GM18519 (cell line): Measurements from ENCODE around the gene NUPR1.
"Not testable (repeated sequence)": the region's sequence is repeated elsewhere in the genome, so short reads cannot be mapped to it uniquely, and the experiment has no call there.

Experiments
- ATAC-seq: cut with Tn5 transposase; IDR thresholded peaks from one replicate; pipeline ENCODE4 v1.9.1; 2021; ENCODE audit warnings: mild to moderate bottlenecking, moderate library complexity; ENCODE audit not compliant: unreplicated experiment, low FRiP score

Gene NUPR1

DNA sequence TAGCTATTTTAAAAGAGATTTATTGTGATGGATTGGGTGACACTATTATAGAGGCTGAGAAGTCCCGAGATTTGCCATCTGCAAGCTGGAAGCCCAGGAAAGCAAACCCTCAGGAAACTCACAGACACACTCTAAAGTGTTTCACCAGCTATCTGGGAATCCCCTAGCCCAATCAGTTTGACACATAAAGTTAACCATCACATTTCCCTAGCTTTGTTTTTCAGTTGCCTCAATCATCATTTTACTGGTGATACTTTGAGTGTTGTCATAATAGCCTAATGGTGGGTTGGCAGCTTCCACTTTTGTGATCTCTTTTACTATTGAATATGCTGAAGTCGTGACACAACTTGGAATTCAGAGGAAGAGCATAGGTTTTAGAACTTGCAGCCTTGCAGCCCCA, 16.8 kb upstream of the NUPR1 start:
- no peak for ATAC-seq

DNA sequence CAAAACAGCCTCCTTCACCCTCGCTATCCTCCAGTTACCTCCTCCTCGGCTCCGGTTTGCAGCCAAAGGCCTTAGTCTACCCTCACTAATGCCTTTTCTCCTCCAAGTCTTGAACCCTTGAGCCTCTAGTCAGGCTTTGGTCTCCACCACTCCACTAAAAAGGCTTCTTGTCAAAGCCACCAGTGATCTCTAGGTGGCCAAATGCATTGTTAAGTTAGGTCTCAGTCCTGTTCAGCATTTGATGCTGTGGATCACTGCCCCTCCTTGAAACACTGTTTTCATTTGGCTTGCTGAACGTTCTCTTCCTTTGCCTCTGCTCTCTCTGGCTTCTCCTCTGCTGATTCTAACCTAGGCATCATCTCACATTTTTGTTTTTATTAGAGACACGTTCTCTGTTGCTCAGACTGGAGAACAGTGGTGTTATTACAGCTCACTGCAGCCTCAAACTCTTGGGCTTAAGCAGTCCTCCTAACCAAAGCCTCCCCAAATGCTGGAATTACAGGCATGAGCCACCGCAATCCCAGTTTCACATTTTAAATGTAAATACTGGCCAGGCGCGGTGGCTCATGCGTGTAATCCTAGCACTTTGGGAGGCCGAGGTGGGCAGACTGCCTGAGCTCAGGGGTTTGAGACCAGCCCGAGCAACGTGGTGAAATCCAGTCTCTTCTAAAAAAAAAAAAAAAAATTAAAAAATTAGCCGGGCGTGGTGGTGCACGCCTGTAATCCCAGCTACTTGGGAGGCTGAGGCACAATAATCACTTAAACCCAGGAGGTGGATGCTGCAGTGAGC, 16.1 kb upstream of the NUPR1 start:
- ATAC-seq, result no peak

DNA sequence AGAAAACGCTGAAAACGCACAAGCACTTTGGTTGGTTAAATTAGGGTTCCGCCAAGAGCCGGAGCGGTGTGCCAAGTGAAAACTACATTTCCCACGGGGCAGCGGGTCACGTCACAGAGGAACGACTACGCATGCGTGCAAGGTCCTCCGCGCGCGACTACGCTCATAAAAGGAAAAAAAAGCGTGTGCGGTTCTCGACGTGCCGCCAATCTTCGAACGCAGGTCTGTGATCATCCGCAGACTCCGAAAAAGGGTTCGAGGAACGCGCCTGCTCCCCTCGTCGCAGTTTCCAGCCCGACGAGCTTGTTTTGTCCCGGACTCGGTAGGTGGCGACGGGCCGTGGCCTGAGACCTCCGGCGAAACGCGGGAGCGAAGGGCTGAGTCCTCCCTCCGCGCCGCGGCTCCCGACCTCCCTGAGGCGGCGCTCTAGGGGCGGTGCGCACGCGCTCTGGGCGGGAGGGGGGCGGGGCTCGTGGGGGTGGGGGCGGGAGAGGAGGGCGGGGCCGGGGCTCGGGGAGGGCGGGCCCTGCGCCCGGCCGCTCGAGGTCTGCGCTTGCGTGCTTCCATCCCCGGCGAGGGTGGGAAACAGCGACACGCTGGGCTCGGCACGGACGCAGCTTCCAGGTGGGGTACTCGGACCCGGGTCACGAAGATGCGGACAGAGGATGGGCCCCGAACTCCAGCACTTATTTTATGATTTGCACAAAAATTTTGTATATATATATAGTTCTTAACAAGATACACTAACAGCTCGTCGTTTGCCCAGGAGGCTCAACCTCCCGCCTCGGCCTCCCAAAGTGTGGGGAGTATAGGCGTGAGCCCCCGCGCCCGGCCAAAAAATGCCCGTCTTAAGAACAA, 15.2 kb upstream of the NUPR1 start, which contains the start of gene SGF29:
TSS of gene SGF29 (plus strand) at position 145 of the 858 bp plus-strand sequence. CDS start 27,150 bp downstream, outside the sequence.
- ATAC-seq, result peak; percentile 43

DNA sequence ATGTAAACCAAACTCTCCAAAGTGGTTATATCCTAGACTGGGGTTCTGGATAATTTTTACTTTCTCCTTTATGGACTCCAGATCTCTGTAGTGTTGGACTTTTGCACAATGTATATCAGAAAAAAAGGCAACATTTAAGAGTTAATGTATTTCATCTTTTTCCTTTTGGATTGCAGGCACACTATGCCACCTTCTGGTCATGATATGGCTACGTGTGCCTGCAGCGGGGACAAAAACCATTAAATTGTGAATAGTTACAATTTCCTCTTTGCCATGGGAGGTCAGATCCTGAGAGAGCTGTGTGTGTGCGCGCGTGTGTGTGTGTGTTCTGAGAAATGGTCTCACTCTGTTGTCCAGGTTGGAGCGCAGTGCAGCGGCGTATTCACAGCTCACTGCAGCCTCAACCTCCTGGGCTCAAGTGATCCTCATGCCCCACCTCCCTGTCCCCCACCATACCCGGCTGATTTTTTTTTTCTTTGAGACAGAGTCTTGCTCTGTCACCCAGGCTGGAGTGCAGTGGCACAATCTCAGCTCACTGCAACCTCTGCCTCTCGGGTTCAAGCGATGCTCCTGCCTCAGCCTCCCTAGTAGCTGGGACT, 10.6 kb upstream of the NUPR1 start:
- ATAC-seq, result no peak

DNA sequence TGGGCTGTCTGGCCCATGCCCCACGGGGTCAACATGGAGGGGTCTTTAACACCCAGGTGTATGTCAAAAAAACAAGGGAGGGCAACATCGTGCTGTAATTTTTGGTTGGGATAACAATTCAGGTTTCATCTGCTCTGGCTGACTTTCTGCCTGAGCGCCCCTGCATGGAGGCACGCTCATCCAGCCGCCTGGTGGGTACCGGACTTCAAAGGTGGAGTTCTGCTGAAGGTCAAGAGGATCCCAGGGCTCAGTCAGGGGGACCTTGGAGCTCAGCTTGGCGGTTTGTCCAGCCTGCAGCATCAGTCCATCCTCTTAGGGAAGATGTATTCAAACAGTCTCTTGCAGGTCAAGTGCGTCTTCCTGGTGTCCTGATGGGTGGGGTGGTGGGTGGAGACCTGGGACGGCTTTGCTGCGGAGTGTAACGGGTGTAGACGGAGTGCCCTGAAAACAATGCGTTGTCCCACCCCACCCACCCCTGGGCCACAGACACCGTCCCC, 9.6 kb upstream of the NUPR1 start:
- ATAC-seq, result no peak

DNA sequence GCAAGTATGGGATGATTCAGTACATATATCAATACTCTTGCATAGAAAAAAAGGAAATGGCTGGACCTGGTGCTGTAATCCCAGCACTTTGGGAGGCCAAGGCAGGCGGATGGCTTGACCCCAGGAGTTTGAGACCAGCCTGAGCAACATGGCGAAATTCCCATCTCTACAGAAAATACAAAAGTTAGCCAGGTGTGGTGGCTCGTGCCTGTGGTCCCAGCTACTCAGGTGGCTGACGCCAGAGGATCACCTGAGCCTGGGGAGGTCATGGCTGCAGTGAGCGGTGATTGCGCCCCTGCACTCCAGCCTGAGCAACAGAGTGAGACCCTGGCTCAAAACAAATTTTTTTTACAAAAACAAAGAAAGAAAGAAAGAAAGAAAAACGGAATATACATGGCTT, 7.9 kb upstream of the NUPR1 start:
- ATAC-seq, result no peak

DNA sequence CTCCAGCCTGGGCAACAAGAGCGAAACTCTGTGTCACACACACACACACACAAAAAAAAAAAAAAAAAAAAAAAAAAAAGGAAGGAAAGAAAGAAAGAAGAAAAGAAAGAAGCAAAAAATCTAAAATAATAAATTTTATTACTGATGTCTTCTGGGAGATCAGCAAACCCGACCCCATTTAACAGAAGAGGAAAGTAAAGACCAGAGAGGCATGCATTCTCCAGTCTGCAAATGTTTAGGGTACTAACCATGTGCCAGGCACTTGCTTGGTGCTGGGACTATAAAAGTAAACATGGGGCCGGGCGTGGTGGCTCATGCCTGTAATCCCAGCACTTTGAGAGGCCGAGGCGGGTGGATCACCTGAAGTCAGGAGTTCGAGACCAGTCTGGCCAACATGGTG, 7.2 kb upstream of the NUPR1 start:
- not testable (repeated sequence) for ATAC-seq

DNA sequence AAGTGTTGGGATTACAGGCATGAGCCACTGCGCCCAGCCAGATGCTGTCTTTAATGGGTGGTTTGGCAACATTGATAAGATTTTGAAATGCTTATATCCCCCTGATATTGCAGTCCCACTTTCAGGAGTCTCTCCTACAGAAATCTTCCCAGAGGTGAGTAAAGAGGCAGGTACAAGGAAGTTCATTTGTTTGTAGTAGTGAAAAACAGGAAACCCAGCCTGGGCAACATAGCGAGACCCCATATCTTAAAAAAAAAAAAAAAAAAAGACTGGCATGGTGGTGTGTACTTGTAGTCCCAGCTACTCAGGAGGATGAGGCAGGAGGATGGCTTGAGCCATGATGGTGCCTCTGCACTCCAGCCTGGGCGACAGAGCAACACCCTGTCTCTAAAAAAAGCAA, 6.2 kb upstream of the NUPR1 start:
- no peak for ATAC-seq

DNA sequence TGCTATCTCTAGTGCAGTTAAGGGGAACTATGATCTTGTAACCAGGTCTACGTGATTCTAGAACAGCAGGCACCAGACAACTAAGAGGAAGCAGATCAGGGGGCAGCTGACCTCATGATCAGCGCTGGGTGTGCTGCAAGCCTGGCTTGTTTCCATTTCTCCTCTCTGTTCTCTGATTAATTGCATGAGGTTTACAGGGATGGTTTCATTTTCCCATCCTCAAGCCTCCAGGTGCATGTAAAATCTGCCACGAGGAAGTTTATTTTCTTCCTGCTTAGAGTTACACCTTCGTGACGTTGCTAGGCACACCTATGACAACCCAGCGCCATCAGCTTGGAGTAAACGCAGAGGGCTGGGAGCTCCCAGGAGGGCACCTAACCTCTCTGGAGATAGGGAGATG, 4.3 kb upstream of the NUPR1 start:
- no peak for ATAC-seq

DNA sequence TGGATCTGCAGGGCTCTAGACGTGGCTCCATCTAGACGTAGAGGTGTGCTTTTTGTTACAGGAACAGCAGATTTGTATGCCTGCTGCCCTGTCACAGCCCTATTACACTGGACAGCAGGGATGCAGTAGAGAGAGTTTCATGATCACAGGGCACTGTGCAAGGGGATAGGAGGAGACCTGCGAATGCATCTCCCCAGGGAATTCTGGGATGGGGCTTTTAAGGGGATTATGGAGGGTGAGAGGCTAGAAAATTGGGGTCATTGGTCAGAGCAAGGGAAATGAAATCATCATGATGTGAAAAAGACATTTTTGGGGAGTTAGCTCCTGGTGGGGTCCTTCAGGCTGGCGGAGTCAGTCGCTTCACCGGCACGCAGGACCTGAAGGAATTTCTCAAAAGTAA, 3.9 kb upstream of the NUPR1 start:
- no peak for ATAC-seq

DNA sequence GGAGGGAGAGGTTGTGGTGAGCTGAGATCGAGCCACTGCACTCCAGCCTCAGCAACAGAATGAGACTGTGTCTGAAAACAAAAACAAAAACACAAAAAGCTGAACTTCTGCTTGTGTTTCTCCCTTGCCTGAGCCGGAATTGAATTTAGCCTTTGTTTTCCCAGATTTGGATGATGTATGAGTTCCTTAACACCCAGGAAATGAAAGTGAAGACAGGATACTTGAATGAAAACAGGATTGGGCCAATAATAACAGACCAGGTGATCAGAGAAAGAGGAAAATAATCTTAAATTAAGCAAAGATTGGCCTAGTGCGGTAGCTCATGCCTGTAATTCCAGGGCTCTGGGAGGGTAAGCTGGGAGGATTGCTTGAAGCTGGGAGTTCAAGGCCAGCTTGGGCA, 1.6 kb upstream of the NUPR1 start:
- ATAC-seq, result no peak

DNA sequence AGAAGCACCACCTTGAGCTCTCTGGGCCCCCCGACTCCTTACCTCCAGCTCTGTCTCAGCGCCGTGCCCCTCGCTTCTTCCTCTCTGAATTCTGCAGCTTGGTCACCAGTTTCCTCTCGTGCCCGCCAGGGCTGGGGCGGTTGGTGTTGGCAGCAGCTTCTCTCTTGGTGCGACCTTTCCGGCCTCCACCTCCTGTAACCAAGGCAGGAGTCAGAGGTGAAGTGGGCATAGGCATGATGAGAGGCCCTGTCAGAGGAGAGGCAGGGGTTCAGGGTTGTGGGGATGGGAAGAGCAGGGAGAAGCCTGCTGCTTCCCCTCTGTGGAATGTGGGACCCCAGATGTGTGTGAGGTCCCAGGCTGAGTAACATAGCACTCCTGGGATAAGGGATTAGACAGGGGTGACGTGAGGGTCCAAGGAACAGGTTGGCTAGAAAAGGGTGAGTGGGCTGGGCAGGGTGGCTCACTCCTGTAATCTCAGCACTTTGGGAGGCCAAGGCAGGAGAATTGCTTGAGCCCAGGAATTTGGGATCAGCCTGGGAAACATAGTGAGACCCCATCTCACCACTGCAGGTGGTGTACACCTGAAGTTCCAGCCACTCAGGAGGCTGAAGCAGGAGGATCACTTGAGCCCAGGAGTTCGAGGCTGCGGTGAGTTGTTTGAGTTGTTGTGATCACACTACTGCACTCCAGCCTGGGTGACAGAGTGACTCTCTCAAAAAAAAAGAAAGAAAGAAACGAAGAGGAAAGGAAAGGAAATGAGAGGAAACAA, 626 bp downstream of the NUPR1 start:
- no peak for ATAC-seq

DNA sequence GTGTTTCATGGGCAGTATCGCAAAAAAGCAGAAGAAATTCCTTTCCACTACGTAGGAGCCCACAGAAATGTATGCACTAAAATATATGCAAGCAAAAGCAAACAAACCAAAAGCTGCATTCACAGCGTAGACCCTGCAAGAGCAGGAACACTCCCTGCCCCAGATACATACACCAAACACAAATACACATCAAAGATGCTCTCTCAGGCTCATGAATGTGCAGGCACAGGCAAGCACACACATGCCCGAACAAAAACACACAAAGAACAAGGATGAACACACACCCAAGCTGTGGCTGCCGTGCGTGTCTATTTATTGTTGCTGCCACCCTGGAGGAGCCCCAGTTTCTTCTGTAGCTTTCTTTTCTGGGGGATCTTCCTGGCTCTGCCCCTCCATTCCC, 1.7 kb downstream of the NUPR1 start:
- ATAC-seq, result no peak

DNA sequence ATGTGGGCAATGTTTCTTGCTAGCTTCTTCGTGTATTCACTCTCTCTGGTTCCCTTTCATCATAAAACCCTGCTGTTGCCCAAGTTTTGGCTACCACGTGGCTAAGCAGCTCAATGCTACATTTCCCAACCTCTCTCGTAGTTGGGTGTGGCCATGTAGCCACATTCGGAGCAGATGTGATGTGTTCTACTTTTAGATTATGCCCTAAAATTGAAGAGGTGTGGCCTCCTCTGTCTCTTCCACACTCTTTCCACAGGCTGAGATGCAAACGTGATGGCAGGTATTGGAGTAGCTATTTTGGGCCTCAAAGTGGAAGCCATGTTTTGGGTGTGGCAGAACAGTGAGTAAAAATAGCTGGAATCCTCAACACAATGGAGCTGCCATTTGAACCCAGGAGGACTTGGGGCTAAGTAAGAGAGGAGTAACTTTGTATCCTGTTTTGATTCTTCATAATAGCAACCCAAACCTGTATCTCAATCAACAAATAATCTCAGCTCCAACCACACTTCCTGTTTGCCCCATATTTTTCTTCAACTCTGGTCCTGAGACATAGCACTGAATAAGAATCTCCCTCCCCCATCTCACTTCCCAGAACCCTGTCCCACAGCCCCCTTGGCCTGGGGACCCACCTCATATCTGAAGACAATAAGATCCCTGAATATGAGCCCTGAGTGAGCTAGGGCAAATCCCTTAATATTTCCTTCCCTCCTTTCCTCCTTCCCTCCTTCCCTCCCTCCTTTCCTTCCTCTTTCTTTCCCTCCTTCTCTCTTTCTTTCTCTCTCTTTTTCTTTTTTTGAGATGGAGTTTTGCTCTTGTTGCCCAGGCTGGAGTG, 4.0 kb downstream of the NUPR1 start:
- no peak for ATAC-seq

DNA sequence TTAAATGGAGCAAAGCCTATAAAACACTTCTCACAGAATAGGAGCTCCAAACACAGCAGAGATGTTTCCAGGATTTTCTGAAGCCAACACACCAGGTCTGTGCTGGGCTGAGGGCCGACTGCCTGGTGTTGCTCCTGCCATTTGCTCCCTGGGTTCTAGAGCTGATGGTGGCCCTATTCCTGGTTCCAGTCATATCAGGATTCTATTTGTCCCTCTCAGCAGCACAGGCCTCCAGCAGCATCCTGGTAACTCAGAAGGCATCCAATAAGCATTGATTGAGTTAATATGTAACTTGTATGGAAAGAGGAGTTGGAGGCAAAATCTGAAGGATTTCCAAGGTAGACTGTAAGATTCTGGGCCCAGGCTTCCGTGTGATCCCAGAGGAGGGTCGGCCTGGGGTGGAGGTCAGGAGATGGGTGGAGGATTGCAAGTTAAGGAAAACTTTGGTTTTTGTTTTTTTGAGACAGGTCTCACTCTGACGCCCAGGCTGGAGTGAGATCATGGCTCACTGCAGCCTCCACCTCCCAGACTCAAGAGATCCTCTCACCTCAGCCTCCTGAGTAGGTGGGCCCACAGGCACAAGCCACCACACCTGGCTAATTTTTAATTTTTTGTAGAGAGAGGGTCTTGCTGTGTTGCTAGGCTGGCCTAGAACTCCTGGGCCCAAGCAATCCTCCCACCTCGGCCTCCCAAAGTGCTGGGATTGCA, 5.7 kb downstream of the NUPR1 start:
- ATAC-seq, result no peak

DNA sequence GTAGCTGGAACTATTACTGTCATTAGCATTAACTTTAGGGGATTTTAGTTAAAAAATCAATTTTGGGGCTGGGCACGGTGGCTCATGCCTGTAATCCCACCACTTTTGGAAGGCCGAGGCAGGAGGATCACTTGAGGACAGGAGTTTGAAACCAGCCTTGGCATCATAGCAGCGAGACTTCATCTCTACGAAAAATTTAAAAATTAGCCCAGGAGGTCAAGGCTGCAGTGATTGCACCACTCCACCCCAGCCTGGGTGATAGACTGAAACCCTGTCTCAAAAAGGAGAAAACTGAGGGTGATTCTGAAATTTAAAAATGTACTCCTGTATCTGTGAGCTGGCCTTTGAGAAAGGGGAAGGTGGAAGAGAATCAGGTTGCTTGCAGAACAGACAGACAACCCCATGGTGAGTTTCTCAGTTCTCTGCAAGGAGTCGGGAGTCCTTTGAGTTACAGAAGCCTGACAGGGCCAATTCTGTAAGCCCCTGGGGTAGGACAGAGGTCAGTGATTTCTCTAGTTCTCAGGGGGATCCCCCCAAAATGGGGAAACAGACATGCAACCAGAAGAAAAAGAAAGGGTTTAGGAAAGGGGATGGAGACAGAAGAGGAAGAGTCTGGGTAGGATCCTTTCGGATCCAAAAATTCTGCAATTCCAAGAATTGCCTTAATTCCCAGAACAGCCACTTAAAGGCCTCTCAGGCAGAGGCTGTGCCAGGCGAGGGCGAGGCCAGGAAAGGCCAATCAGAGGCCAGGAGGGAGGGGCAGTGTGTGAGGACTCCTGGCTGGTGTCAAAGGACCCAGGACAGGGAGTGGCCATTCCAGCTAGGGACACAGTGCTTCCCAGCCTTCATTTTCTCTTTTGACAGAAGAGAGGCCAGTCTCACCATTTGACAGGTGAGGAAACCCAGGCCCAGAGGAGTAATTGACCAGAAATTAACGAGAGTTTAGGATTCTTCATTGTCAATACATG, 6.7 kb downstream of the NUPR1 start:
- no peak for ATAC-seq

DNA sequence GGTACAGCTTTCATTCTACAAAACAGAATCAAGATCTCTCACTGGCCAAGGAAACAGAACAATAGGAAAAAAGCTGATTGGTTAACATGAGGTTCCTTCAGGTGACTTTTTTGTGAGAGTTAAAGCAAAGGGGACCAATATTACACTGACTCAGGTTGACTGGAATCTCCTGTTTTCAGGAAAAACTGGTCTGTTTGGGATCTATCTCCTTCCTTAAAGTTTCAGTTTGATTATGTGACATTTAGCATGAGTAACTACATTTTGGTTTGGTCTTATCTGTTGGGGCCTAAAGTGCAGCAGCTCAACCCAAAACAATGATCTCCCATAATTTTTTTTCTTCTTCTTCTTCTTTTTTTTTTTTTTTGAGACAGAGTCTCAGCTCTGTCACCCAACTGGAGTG, 9.7 kb downstream of the NUPR1 start:
- no peak for ATAC-seq

DNA sequence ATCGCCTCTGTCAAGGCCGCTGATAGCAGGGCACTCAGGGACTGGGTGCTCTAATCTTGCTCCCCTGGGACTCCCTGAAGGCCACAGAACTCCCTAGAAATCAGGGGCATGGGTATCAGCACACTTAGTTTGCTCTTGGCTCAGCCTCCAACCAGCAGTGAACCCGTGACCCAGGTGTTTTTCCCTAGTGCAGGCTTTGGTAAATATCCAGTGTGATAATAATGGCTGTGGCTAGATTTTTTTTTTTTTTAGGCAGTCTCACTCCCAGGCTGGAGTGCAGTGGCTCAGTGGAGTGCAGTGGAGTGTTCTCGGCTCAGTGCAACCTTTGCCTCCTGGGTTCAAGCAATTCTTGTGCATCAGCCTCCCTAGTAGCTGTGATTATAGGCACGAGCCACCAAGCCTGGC, 10.3 kb downstream of the NUPR1 start:
- no peak for ATAC-seq
